ENCODE data around the gene TACO1. TPM values are rescaled to one million over a fixed set of nuclear protein-coding genes. Genes with fewer than 3 reads are reported as not detected.

The TACO1 gene
- total RNA-seq, 2 experiments from 2014 or later = 28.2 to 30.4 TPM

- CTCF ChIA-PET = interaction anchor here (0.9 kb wide), 1 partner anchor 33 kb away, joined by 3 read pairs; no protein-coding TSS in a partner anchor
- no peak for DNase-seq
- Mint-ChIP-seq H3K27me3 (no peaks in the 10 kb centered on the region), H3K4me1 (ENCODE audit: low read depth) (peaks cover 17% of the 10 kb centered on the region), H3K9me3 (no peaks in the 10 kb centered on the region), H3K27ac (no peak overlapping the region), H3K36me3 (peaks cover 23% of the 10 kb centered on the region), H3K4me3 (no peak overlapping the region)
- POLR2A ChIA-PET = no interaction called here
- intact Hi-C loops (cut with micrococcal nuclease) = no loop called here
These were observed 44.2 kb downstream of the TACO1 start for GRCh38 chr17:63644846-63645245.

- intact Hi-C loops (cut with micrococcal nuclease) = no loop called here
- no peak for DNase-seq
- peaks cover 18% of the 10 kb centered on the region for H3K4me1 Mint-ChIP-seq (ENCODE audit: low read depth)
- no peaks in the 10 kb centered on the region for H3K9me3 Mint-ChIP-seq
- POLR2A ChIA-PET = interaction anchor here (0.5 to 0.9 kb wide), 2 partner anchors 7 to 254 kb away, joined by 3 to 4 read pairs; no protein-coding TSS in a partner anchor
- H3K27ac Mint-ChIP-seq = peak overlapping the region; percentile 24
- H3K36me3 Mint-ChIP-seq = peaks cover 20% of the 10 kb centered on the region
- CTCF ChIA-PET = interaction anchor here (0.5 to 1.0 kb wide), 4 partner anchors 14 to 840 kb away, joined by 3 read pairs; no protein-coding TSS in a partner anchor
- no peak overlapping the region for H3K4me3 Mint-ChIP-seq
- H3K27me3 Mint-ChIP-seq = no peaks in the 10 kb centered on the region
These were observed 45.2 kb downstream of the TACO1 start for GRCh38 chr17:63645775-63646487.

- Mint-ChIP-seq H3K36me3 (peaks cover 20% of the 10 kb centered on the region), H3K4me3 (no peak overlapping the region), H3K4me1 (ENCODE audit: low read depth) (peaks cover 18% of the 10 kb centered on the region), H3K27me3 (no peaks in the 10 kb centered on the region), H3K27ac (peak overlapping the region; percentile 24), H3K9me3 (no peaks in the 10 kb centered on the region)
- intact Hi-C loops (cut with micrococcal nuclease) = no loop called here
- no peak for DNase-seq
- CTCF ChIA-PET = interaction anchor here (1.0 kb wide), 3 partner anchors 22 to 167 kb away, joined by 3 read pairs; no protein-coding TSS in a partner anchor
- POLR2A ChIA-PET = interaction anchor here (0.9 kb wide), 1 partner anchor 8 kb away, joined by 4 read pairs; no protein-coding TSS in a partner anchor
These were observed 45.8 kb downstream of the TACO1 start for GRCh38 chr17:63646488-63646806.

DNA sequence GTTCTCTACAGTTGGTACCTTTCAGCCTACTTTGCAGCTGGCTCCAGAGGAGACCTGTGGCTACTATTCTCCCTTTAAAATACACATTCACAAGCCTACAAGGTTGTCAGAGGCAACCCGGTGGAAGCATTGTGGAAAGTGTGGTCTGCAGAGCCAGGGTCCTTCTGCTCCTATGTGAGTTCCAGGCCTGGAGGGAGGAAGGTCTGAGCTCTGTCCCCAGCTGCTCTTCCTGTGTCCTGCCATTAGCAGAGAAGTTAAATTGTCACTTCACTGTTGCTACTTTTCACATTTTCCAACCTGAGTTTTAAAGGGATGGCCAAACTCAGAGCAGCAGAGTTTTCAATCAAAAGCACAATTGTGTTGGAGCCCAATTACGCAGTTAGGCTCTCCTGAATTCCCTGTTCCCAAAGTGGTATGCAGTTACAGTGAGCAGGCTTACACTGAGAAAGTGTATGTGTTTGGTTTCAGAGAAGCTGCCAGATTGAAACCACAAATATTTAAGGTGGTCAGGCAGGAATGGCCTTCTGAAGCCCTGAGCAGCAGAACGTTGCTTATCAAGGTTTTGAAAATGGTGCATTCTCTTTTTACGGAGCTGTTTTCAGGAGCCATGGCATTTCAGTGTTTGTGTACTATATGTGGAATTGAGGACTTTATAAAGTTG lies 46.5 kb downstream of the TACO1 start:
- no peaks in the 10 kb centered on the region for H3K9me3 Mint-ChIP-seq
- peaks cover 20% of the 10 kb centered on the region for H3K36me3 Mint-ChIP-seq
- intact Hi-C loops (cut with micrococcal nuclease) = no loop called here
- peaks cover 18% of the 10 kb centered on the region for H3K4me1 Mint-ChIP-seq (ENCODE audit: low read depth)
- no peaks in the 10 kb centered on the region for H3K27me3 Mint-ChIP-seq
- no peak overlapping the region for H3K4me3 Mint-ChIP-seq
- ChIA-PET POLR2A (interaction anchor here (0.9 kb wide), 1 partner anchor 9 kb away, joined by 4 read pairs; no protein-coding TSS in a partner anchor), CTCF (interaction anchor here (1.0 kb wide), 2 partner anchors 22 to 167 kb away, joined by 3 read pairs; no protein-coding TSS in a partner anchor)
- no peak for DNase-seq
- H3K27ac Mint-ChIP-seq = no peak overlapping the region

- DNase-seq = no peak
- H3K9me3 Mint-ChIP-seq = no peaks in the 10 kb centered on the region
- POLR2A ChIA-PET = no interaction called here
- no peak overlapping the region for H3K27ac Mint-ChIP-seq
- H3K4me3 Mint-ChIP-seq = no peak overlapping the region
- H3K4me1 Mint-ChIP-seq (ENCODE audit: low read depth) = peaks cover 18% of the 10 kb centered on the region
- H3K27me3 Mint-ChIP-seq = no peaks in the 10 kb centered on the region
- intact Hi-C loops (cut with micrococcal nuclease) = no loop called here
- CTCF ChIA-PET = no interaction called here
- peaks cover 21% of the 10 kb centered on the region for H3K36me3 Mint-ChIP-seq
These were observed 47.2 kb downstream of the TACO1 start for GRCh38 chr17:63647936-63648335.

DNA sequence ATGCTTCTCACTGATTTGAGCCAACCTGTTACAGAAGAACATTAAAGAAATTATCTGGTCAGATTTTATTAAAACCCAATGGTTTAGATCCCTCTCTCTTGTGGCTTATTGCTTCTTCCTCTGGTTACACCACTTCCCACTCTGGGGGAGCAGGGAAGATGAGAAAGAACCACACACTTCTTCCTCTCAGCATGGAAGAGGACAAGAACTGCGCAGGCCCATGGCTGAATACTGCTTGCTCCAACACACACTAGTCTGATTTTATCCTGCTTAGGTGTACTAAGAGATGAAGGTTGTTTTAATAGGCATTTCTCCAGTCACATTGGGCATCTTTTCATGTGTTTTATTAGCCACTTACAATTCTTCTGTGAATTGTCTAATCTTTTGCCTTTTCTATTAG lies 49.1 kb downstream of the TACO1 start:
- no peak overlapping the region for H3K4me3 Mint-ChIP-seq
- no peaks in the 10 kb centered on the region for H3K9me3 Mint-ChIP-seq
- peaks cover 22% of the 10 kb centered on the region for H3K36me3 Mint-ChIP-seq
- intact Hi-C loops (cut with micrococcal nuclease) = no loop called here
- peaks cover 18% of the 10 kb centered on the region for H3K4me1 Mint-ChIP-seq (ENCODE audit: low read depth)
- CTCF ChIA-PET = no interaction called here
- POLR2A ChIA-PET = no interaction called here
- H3K27me3 Mint-ChIP-seq = no peaks in the 10 kb centered on the region
- H3K27ac Mint-ChIP-seq = no peak overlapping the region
- no peak for DNase-seq

GRCh38 chr17:63652106-63652505 lies 51.4 kb downstream of the TACO1 start:
- Mint-ChIP-seq H3K4me3 (no peak overlapping the region), H3K4me1 (ENCODE audit: low read depth) (peaks cover 4% of the 10 kb centered on the region), H3K27ac (no peak overlapping the region), H3K27me3 (no peaks in the 10 kb centered on the region), H3K36me3 (peaks cover 18% of the 10 kb centered on the region), H3K9me3 (no peaks in the 10 kb centered on the region)
- ChIA-PET CTCF (interaction anchor here (1.5 kb wide), 1 partner anchor 227 kb away, joined by 5 read pairs; no protein-coding TSS in a partner anchor), POLR2A (no interaction called here)
- intact Hi-C loops (cut with micrococcal nuclease) = no loop called here
- no peak for DNase-seq

DNA sequence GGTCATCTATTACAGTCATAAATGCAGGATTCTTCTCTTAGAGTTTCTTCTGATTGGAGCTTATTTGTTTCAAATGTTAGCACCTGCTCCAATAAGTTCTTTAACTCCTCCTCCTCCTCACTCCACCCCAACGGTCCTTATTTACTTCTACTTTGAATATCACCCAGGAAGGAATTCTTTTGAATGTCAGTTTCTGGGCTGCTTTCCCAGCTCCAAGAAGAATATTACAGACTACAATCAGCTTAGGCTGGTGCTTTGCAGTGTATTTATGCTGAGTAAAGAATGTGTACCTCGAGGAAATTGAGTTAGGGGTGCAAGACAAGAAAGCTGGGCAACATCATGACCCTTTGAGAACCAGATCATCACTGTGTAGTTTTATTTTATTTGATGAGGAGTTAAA lies 52.4 kb downstream of the TACO1 start:
- intact Hi-C loops (cut with micrococcal nuclease) = no loop called here
- DNase-seq = no peak
- ChIA-PET CTCF (interaction anchor here (1.0 to 1.5 kb wide), 2 partner anchors 228 to 246 kb away, joined by 3 to 5 read pairs; no protein-coding TSS in a partner anchor), POLR2A (no interaction called here)
- Mint-ChIP-seq H3K27me3 (no peaks in the 10 kb centered on the region), H3K9me3 (no peaks in the 10 kb centered on the region), H3K4me3 (no peak overlapping the region), H3K27ac (no peak overlapping the region), H3K4me1 (ENCODE audit: low read depth) (peaks cover 4% of the 10 kb centered on the region), H3K36me3 (peaks cover 15% of the 10 kb centered on the region)

DNA sequence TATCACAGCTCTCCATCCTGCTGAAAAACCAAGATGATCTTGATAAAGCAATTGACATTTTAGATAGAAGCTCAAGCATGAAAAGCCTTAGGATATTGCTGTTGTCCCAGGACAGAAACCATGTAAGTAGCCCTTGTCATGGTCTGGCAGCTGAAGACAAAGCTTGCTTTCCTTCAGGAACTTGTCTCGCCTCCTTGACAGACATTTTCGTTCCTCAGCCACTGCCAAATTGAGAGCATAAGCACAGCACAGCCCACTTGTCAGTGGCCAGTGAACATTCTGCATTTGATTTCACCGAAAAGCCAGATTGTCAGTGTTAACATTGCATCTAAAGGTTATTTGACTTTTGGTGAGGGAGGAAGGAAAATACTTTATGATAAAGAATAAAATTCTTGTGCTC lies 57.1 kb downstream of the TACO1 start:
- no peaks in the 10 kb centered on the region for H3K4me1 Mint-ChIP-seq (ENCODE audit: low read depth)
- no peak overlapping the region for H3K4me3 Mint-ChIP-seq
- no peak overlapping the region for H3K27ac Mint-ChIP-seq
- H3K9me3 Mint-ChIP-seq = no peaks in the 10 kb centered on the region
- H3K36me3 Mint-ChIP-seq = peaks cover 19% of the 10 kb centered on the region
- CTCF ChIA-PET = no interaction called here
- POLR2A ChIA-PET = no interaction called here
- no peaks in the 10 kb centered on the region for H3K27me3 Mint-ChIP-seq
- no peak for DNase-seq
- intact Hi-C loops (cut with micrococcal nuclease) = no loop called here

Other genes starting within 250 kb of the TACO1 start
- 1 to 10 TPM; 9.4 to 9.7 TPM for gene CYB561, start 154.6 kb upstream of the TACO1 start, total RNA-seq
- 1 to 10 TPM; 2.2 to 2.6 TPM for gene ACE, start 123.8 kb upstream of the TACO1 start, total RNA-seq
- not detected for gene KCNH6, start 77.5 kb upstream of the TACO1 start, total RNA-seq
- gene DCAF7, start 50.4 kb upstream of the TACO1 start, total RNA-seq = 100 to 1,000 TPM; 118 to 119 TPM
- gene MAP3K3, start 21.5 kb downstream of the TACO1 start, total RNA-seq = 10 to 100 TPM; 32.8 to 34.0 TPM
- gene LIMD2, start 99.2 kb downstream of the TACO1 start, total RNA-seq = 100 to 1,000 TPM; 146 to 150 TPM
- 10 to 100 TPM; 64.8 to 69.7 TPM for gene STRADA, start 140.9 kb downstream of the TACO1 start, total RNA-seq
- gene CCDC47, start 172.7 kb downstream of the TACO1 start, total RNA-seq = 10 to 100 TPM; 57.6 to 60.5 TPM
- gene DDX42, start 173.3 kb downstream of the TACO1 start, total RNA-seq = 100 to 1,000 TPM; 103 to 106 TPM
- gene PSMC5, start 226.5 kb downstream of the TACO1 start, total RNA-seq = 100 to 1,000 TPM; 165 to 171 TPM
- 10 to 100 TPM; 41.5 to 42.8 TPM for gene FTSJ3, start 226.8 kb downstream of the TACO1 start, total RNA-seq
- gene SMARCD2, start 241.8 kb downstream of the TACO1 start, total RNA-seq = 100 to 1,000 TPM; 109 to 111 TPM